ENCODE measurements around the gene MAPK8IP3. TPM values are rescaled to one million over a fixed set of nuclear protein-coding genes. Genes with fewer than 3 reads are reported as not detected.

The MAPK8IP3 gene
- total RNA-seq, 1 donor from 2014 or later: 32.6 TPM

GRCh38 chr16:1674751-1675664 is 31.0 kb upstream of the MAPK8IP3 start:
- no peak for TF ChIP-seq CTCF (IDR thresholded peaks at IDR 0.05; ENCODE audit: insufficient read depth, low read length, poor library complexity, severe bottlenecking)
- H3K4me3 ChIP-seq (ENCODE audit: low read depth, low read length): no peak overlapping the region
- H3K27me3 ChIP-seq (ENCODE audit: control insufficient read depth, insufficient read depth, low read length): no peaks in the 10 kb centered on the region
- no peak for DNase-seq (ENCODE audit: low read depth)
- peaks cover 2% of the 10 kb centered on the region for H3K36me3 ChIP-seq (ENCODE audit: control insufficient read depth, insufficient read depth, low read length)

GRCh38 chr16:1676661-1677060 is 29.3 kb upstream of the MAPK8IP3 start:
- TF ChIP-seq CTCF (IDR thresholded peaks at IDR 0.05; ENCODE audit: insufficient read depth, low read length, poor library complexity, severe bottlenecking): no peak
- no peak for DNase-seq (ENCODE audit: low read depth)
- H3K36me3 ChIP-seq (ENCODE audit: control insufficient read depth, insufficient read depth, low read length): peaks cover 2% of the 10 kb centered on the region
- H3K27me3 ChIP-seq (ENCODE audit: control insufficient read depth, insufficient read depth, low read length): no peaks in the 10 kb centered on the region
- H3K4me3 ChIP-seq (ENCODE audit: low read depth, low read length): no peak overlapping the region

GRCh38 chr16:1677339-1677738 is 28.7 kb upstream of the MAPK8IP3 start:
- DNase-seq (ENCODE audit: low read depth): no peak
- H3K4me3 ChIP-seq (ENCODE audit: low read depth, low read length): no peak overlapping the region
- H3K36me3 ChIP-seq (ENCODE audit: control insufficient read depth, insufficient read depth, low read length): peaks cover 2% of the 10 kb centered on the region
- TF ChIP-seq CTCF (IDR thresholded peaks at IDR 0.05; ENCODE audit: insufficient read depth, low read length, poor library complexity, severe bottlenecking): no peak
- H3K27me3 ChIP-seq (ENCODE audit: control insufficient read depth, insufficient read depth, low read length): no peaks in the 10 kb centered on the region

GRCh38 chr16:1677942-1678499 is 28.0 kb upstream of the MAPK8IP3 start, which contains the start of gene JPT2:
Gene JPT2 (plus strand): TSS chr16:1678279. CDS start chr16:1678313, 34 bp downstream.
- Histone ChIP-seq H3K4me3 (ENCODE audit: low read depth, low read length) (peak within 1 kb of the TSS; percentile 61), H3K36me3 (ENCODE audit: control insufficient read depth, insufficient read depth, low read length) (peaks cover 2% of the 10 kb centered on the region), H3K27me3 (ENCODE audit: control insufficient read depth, insufficient read depth, low read length) (no peaks in the 10 kb centered on the region)
- TF ChIP-seq CTCF (IDR thresholded peaks at IDR 0.05; ENCODE audit: insufficient read depth, low read length, poor library complexity, severe bottlenecking): no peak
- peak; percentile 89 for DNase-seq (ENCODE audit: low read depth)

GRCh38 chr16:1678500-1679098 is 27.4 kb upstream of the MAPK8IP3 start:
- no peak for TF ChIP-seq CTCF (IDR thresholded peaks at IDR 0.05; ENCODE audit: insufficient read depth, low read length, poor library complexity, severe bottlenecking)
- DNase-seq (ENCODE audit: low read depth): no peak
- H3K36me3 ChIP-seq (ENCODE audit: control insufficient read depth, insufficient read depth, low read length): peaks cover 4% of the 10 kb centered on the region
- peak overlapping the region; percentile 61 for H3K4me3 ChIP-seq (ENCODE audit: low read depth, low read length)
- no peaks in the 10 kb centered on the region for H3K27me3 ChIP-seq (ENCODE audit: control insufficient read depth, insufficient read depth, low read length)
